Erythroblast (primary cell): ENCODE results near the gene RNF25.
A peak's percentile ranks its signal among the peaks of the same experiment; 100 is the strongest.

ENCODE experiments used
- DNase-seq, 2 experiments: peaks; one replicate each; lab custom pipeline; 2025; lab: John Stamatoyannopoulos, UW
- GATA1 ChIP-seq: IDR thresholded peaks from 2 replicates; pipeline ENCODE4 v1.6.1; 2011; ENCODE audit warnings: low read depth, mild to moderate bottlenecking, control low read depth, low read length, moderate library complexity
- POLR2A ChIP-seq: IDR thresholded peaks from 2 replicates; pipeline ENCODE4 v1.6.1; 2011; ENCODE audit warnings: mild to moderate bottlenecking, low read length

RNF25 gene

GRCh38 chr2:218671654-218672566 lies at the start of gene RNF25, which contains the start of gene STK36:
TSS of gene RNF25 (minus strand) at chr2:218672002. CDS start at chr2:218671970, 32 bp downstream.
TSS of gene STK36 (plus strand) at chr2:218672086. CDS start at chr2:218672830, 744 bp downstream.
- TF ChIP-seq POLR2A, result peak; percentile 87
- no peak for TF ChIP-seq GATA1
- peak; percentile 90 for DNase-seq

- DNase-seq, result no peak
- no peak for TF ChIP-seq POLR2A
- no peak for TF ChIP-seq GATA1
Observed at GRCh38 chr2:218721488-218721887, 49.7 kb upstream of the RNF25 start.

- no peak for TF ChIP-seq POLR2A
- TF ChIP-seq GATA1, result no peak
- DNase-seq, result no peak
Observed at GRCh38 chr2:218720048-218721041, 48.5 kb upstream of the RNF25 start.

- DNase-seq, result peak; percentile 20 to 41
- TF ChIP-seq GATA1 (no peak), POLR2A (no peak)
Observed at GRCh38 chr2:218719457-218719856, 47.7 kb upstream of the RNF25 start.

- DNase-seq, result no peak
- no peak for TF ChIP-seq POLR2A
- no peak for TF ChIP-seq GATA1
Observed at GRCh38 chr2:218718058-218718457, 46.3 kb upstream of the RNF25 start.

GRCh38 chr2:218717262-218717661 lies 45.5 kb upstream of the RNF25 start:
- DNase-seq, result peak in 1 of 2 experiments; percentile 42
- TF ChIP-seq POLR2A, result no peak
- no peak for TF ChIP-seq GATA1

GRCh38 chr2:218716070-218716469 lies 44.3 kb upstream of the RNF25 start:
- TF ChIP-seq POLR2A, result no peak
- TF ChIP-seq GATA1, result no peak
- no peak for DNase-seq

GRCh38 chr2:218713922-218714321 lies 42.1 kb upstream of the RNF25 start:
- no peak for TF ChIP-seq POLR2A
- TF ChIP-seq GATA1, result no peak
- DNase-seq, result no peak

- TF ChIP-seq POLR2A (no peak), GATA1 (no peak)
- DNase-seq, result peak; percentile 23 to 48
Observed at GRCh38 chr2:218711550-218711929, 39.7 kb upstream of the RNF25 start.

- DNase-seq, result peak; percentile 97 to 99
- TF ChIP-seq POLR2A, result peak; percentile 67
- TF ChIP-seq GATA1, result no peak
Observed at GRCh38 chr2:218710687-218711549, 39.1 kb upstream of the RNF25 start, which contains the start of gene TTLL4. TSS of gene TTLL4 (plus strand) at chr2:218710835. CDS start at chr2:218737677, 26,842 bp downstream.

GRCh38 chr2:218710334-218710686 lies 38.5 kb upstream of the RNF25 start:
- DNase-seq, result no peak
- TF ChIP-seq GATA1 (no peak), POLR2A (no peak)

GRCh38 chr2:218709908-218710307 lies 38.1 kb upstream of the RNF25 start:
- no peak for TF ChIP-seq GATA1
- no peak for TF ChIP-seq POLR2A

GRCh38 chr2:218708086-218708485 lies 36.3 kb upstream of the RNF25 start:
- TF ChIP-seq GATA1 (no peak), POLR2A (no peak)
- no peak for DNase-seq

More at GRCh38 chr2:218709908-218710307, 38.1 kb upstream of the RNF25 start:
- no peak for DNase-seq
